Liver (tissue), 9 donors: ENCODE measurements around the gene EBF4. TPM values are rescaled to one million over a fixed set of nuclear protein-coding genes. Genes with fewer than 3 reads are reported as not detected.

Experiments used
- DNase-seq: peaks from one replicate; pipeline ENCODE4 v3.0.0-alpha.2; 2017; ENCODE audit warnings: low spot score
- H3K27ac ChIP-seq, 2 donors: one replicate each; pipeline ENCODE4 v1.7.0; 2013; ENCODE audit warnings: inconsistent platforms in 2 of 2, low read length in 2 of 2, control low read depth in 1 of 2, low read depth in 1 of 2, mild to moderate bottlenecking in 1 of 2
- H3K27me3 ChIP-seq, 4 donors: one replicate each; pipeline versions ENCODE4 v1.6.1 to v1.7.0; 2013; ENCODE audit warnings: low read length in 3 of 4, inconsistent platforms in 1 of 4, mild to moderate bottlenecking in 1 of 4, moderate library complexity in 1 of 4; ENCODE audit not compliant: control insufficient read depth in 4 of 4, insufficient read depth in 4 of 4
- H3K36me3 ChIP-seq, 4 donors: one replicate each; pipeline versions ENCODE4 v1.6.1 to v1.7.0; 2013; ENCODE audit warnings: low read length in 3 of 4, mild to moderate bottlenecking in 3 of 4, low read depth in 1 of 4, moderate library complexity in 1 of 4; ENCODE audit not compliant: control insufficient read depth in 4 of 4, insufficient read depth in 3 of 4
- H3K4me1 ChIP-seq, 4 donors: one replicate each; pipeline versions ENCODE4 v1.6.1 to v1.7.0; 2013; ENCODE audit warnings: low read length in 3 of 4, mild to moderate bottlenecking in 3 of 4, moderate library complexity in 1 of 4; ENCODE audit not compliant: control insufficient read depth in 4 of 4, insufficient read depth in 4 of 4
- H3K4me3 ChIP-seq, 3 donors: one replicate each; pipeline versions ENCODE4 v1.6.1 to v1.7.0; 2013; ENCODE audit warnings: low read length in 3 of 3, control low read depth in 1 of 3, low read depth in 1 of 3, mild to moderate bottlenecking in 1 of 3
- H3K9ac ChIP-seq, 2 donors: one replicate each; pipeline ENCODE4 v1.7.0; 2013; ENCODE audit warnings: low read length in 2 of 2, mild to moderate bottlenecking in 2 of 2, moderate library complexity in 2 of 2, control low read depth in 1 of 2, low read depth in 1 of 2
- H3K9me3 ChIP-seq, 4 donors: one replicate each; pipeline versions ENCODE4 v1.6.1 to v1.7.0; 2013; ENCODE audit warnings: low read length in 3 of 4; ENCODE audit not compliant: control insufficient read depth in 4 of 4
- ATF3 ChIP-seq: IDR thresholded peaks from 2 replicates; pipeline ENCODE4 v1.6.1; 2016; ENCODE audit warnings: antibody characterized with exemption
- CTCF ChIP-seq: fragments of 150-350 bp; IDR thresholded peaks from 2 replicates; pipeline ENCODE4 v1.5.1; 2017; ENCODE audit warnings: improper control_type of control experiment, low read depth, low read length; ENCODE audit not compliant: missing input control
- FOXA1 ChIP-seq: IDR thresholded peaks from 2 replicates; pipeline ENCODE4 v1.6.1; 2016; ENCODE audit warnings: antibody characterized with exemption
- FOXA2 ChIP-seq: IDR thresholded peaks from 2 replicates; pipeline ENCODE4 v1.6.1; 2016; ENCODE audit warnings: antibody characterized with exemption
- GABPA ChIP-seq, 2 donors: IDR thresholded peaks in 1 of 2; conservative IDR thresholded peaks in 1 of 2; 2 replicates each; pipeline ENCODE4 v1.6.1; 2016; ENCODE audit warnings: antibody characterized with exemption in 2 of 2, mild to moderate bottlenecking in 1 of 2, moderate library complexity in 1 of 2
- HNF4A ChIP-seq, 2 donors: conservative IDR thresholded peaks; 2 replicates each; pipeline ENCODE4 v1.6.1; 2016; ENCODE audit warnings: antibody characterized with exemption in 2 of 2, mild to moderate bottlenecking in 2 of 2
- HNF4G ChIP-seq: IDR thresholded peaks from 2 replicates; pipeline ENCODE4 v1.6.1; 2016; ENCODE audit warnings: antibody characterized with exemption
- JUND ChIP-seq, 2 donors: IDR thresholded peaks; 2 replicates each; pipeline ENCODE4 v1.6.1; 2016; ENCODE audit warnings: antibody characterized with exemption in 2 of 2
- MAX ChIP-seq: IDR thresholded peaks from 2 replicates; pipeline ENCODE4 v1.6.1; 2016; ENCODE audit warnings: antibody characterized with exemption
- NR2F2 ChIP-seq: IDR thresholded peaks from 2 replicates; pipeline ENCODE4 v1.6.1; 2016; ENCODE audit warnings: antibody characterized with exemption
- RAD21 ChIP-seq, 2 donors: IDR thresholded peaks; 2 replicates each; pipeline ENCODE4 v1.6.1; 2016; ENCODE audit warnings: antibody characterized with exemption in 2 of 2, mild to moderate bottlenecking in 2 of 2
- REST ChIP-seq: IDR thresholded peaks from 2 replicates; pipeline ENCODE4 v1.6.1; 2016; ENCODE audit warnings: antibody characterized with exemption, mild to moderate bottlenecking
- RXRA ChIP-seq, 2 donors: IDR thresholded peaks; 2 replicates each; pipeline ENCODE4 v1.6.1; 2017 to 2018; ENCODE audit warnings: antibody characterized with exemption in 2 of 2, mild to moderate bottlenecking in 1 of 2
- SP1 ChIP-seq: IDR thresholded peaks from 2 replicates; pipeline ENCODE4 v1.6.1; 2018; ENCODE audit warnings: antibody characterized with exemption, mild to moderate bottlenecking
- TAF1 ChIP-seq: conservative IDR thresholded peaks from 2 replicates; pipeline ENCODE4 v1.6.1; 2016; ENCODE audit warnings: antibody characterized with exemption, mild to moderate bottlenecking
- YY1 ChIP-seq: IDR thresholded peaks from 2 replicates; pipeline ENCODE4 v1.6.1; 2016; ENCODE audit warnings: antibody characterized with exemption, mild to moderate bottlenecking
- ZBTB33 ChIP-seq: IDR thresholded peaks from 2 replicates; pipeline ENCODE4 v1.6.1; 2016; ENCODE audit warnings: antibody characterized with exemption
- WGBS: extraction: QIAGEN DNeasy Blood & Tissue Kit; methylation state at CpG from one replicate; pipeline ENCODE4 v1.1.7; 2013; 5-methylcytosine and 5-hydroxymethylcytosine counted together
- polyA plus RNA-seq, 2 donors: library from polyadenylated mRNA; stranded (reverse) in 1 of 2; unstranded in 1 of 2; fragments of 200-250 nt in 1 of 2; fragments of >200 nt in 1 of 2; fragmentation: Nextera tagmentation in 1 of 2; extraction: Ambion mirVana in 1 of 2; gene quantifications; one replicate each; pipeline versions ENCODE4 v1.2.1 to v1.2.3, GENCODE V29; 2013 to 2015
- total RNA-seq, 2 donors: library from RNA; depleted of rRNA; stranded (reverse); fragments of >200 nt; gene quantifications; one replicate each; pipeline ENCODE4 v1.2.3, GENCODE V29; 2014
- donor health status: healthy.
- donor health status: healthy.
- donor health status: healthy.
- donor health status: healthy.
- donor health status: healthy.

EBF4 gene
- total and polyA plus RNA-seq, 4 donors, result 2.3 to 4.0 (median 2.9) TPM

GRCh38 chr20:2778602-2779321, 86.2 kb downstream of the EBF4 start:
- Histone ChIP-seq H3K4me1 (no peaks in the 10 kb centered on the region), H3K9ac (no peak overlapping the region), H3K4me3 (no peak overlapping the region), H3K27me3 (peaks cover 0 to under 1% (median 0%) of the 10 kb centered on the region in 4 donors), H3K36me3 (no peaks in the 10 kb centered on the region), H3K27ac (no peak overlapping the region), H3K9me3 (peaks cover 0 to 10% (median 2%) of the 10 kb centered on the region in 4 donors)
- DNase-seq, result no peak
- TF ChIP-seq FOXA2, result no peak
- no peak for TF ChIP-seq REST
- no peak for TF ChIP-seq RAD21 (IDR thresholded peaks at IDR 0.05)
- TF ChIP-seq ZBTB33, result no peak
- WGBS, result 80% methylated on average over 10 of the region's 10 CpGs

GRCh38 chr20:2780948-2781347, 88.4 kb downstream of the EBF4 start:
- H3K9me3 ChIP-seq, result peaks cover 0 to 1% (median under 1%) of the 10 kb centered on the region in 4 donors
- H3K27me3 ChIP-seq, result peaks cover 0 to 6% (median 0%) of the 10 kb centered on the region in 4 donors
- H3K27ac ChIP-seq, result no peak overlapping the region
- no peak overlapping the region for H3K4me3 ChIP-seq
- TF ChIP-seq SP1 (no peak), JUND (IDR thresholded peaks at IDR 0.05) (no peak), ZBTB33 (no peak), FOXA1 (no peak), CTCF (no peak), NR2F2 (no peak), HNF4G (no peak), GABPA (IDR thresholded peaks at IDR 0.05 in 1 of 2, conservative IDR thresholded peaks at IDR 0.05 in 1 of 2) (no peak), RXRA (IDR thresholded peaks at IDR 0.05) (no peak), RAD21 (IDR thresholded peaks at IDR 0.05) (no peak), HNF4A (conservative IDR thresholded peaks at IDR 0.05) (no peak), TAF1 (no peak), ATF3 (no peak), MAX (no peak), YY1 (no peak)
- H3K4me1 ChIP-seq, result no peaks in the 10 kb centered on the region
- DNase-seq, result no peak
- WGBS, result 40% methylated on average over 3 of the region's 3 CpGs
- no peak overlapping the region for H3K9ac ChIP-seq
- H3K36me3 ChIP-seq, result no peaks in the 10 kb centered on the region
